ENCODE results near the gene ANGPT4.

DNA sequence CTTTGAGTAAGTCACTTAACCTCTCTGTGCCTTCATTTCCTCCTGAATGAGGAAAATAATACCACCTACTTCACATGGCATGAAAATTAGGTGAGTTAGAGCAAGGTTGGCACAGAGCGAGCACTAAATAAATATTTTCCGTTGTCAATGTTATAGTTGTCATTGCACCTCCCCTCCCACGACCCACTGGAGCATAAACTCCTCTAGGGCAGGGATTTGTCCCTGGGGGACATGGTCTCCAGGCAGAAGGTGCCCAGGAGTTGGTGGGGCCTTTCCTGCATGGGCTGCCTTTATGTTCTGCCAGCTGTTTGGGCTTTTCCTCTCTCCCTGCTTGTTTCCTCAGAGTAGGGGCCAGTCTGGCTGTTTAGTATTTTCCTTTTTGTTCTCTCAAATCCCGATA, 1.3 kb upstream of the ANGPT4 start:
- TF ChIP-seq, protein P1, sequence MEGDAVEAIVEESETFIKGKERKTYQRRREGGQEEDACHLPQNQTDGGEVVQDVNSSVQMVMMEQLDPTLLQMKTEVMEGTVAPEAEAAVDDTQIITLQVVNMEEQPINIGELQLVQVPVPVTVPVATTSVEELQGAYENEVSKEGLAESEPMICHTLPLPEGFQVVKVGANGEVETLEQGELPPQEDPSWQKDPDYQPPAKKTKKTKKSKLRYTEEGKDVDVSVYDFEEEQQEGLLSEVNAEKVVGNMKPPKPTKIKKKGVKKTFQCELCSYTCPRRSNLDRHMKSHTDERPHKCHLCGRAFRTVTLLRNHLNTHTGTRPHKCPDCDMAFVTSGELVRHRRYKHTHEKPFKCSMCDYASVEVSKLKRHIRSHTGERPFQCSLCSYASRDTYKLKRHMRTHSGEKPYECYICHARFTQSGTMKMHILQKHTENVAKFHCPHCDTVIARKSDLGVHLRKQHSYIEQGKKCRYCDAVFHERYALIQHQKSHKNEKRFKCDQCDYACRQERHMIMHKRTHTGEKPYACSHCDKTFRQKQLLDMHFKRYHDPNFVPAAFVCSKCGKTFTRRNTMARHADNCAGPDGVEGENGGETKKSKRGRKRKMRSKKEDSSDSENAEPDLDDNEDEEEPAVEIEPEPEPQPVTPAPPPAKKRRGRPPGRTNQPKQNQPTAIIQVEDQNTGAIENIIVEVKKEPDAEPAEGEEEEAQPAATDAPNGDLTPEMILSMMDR (IDR thresholded peaks at IDR 0.05) = no peak
- TF ChIP-seq EZH2phosphoT487 (IDR thresholded peaks at IDR 0.05) (no peak), EZH2 (IDR thresholded peaks at IDR 0.05) (no peak)

Data from neural progenitor cell (in vitro differentiated cells).